Endodermal cell (in vitro differentiated cells): ENCODE data around the gene PAH. TPM values are rescaled to one million over a fixed set of nuclear protein-coding genes. Genes with fewer than 3 reads are reported as not detected.
A peak's percentile ranks its signal among the peaks of the same experiment; 100 is the strongest.

ENCODE experiments used
- DNase-seq: peaks from one replicate; pipeline ENCODE4 v3.0.0-alpha.2; 2017
- H3K27ac ChIP-seq: 2 replicates; pipeline ENCODE4 v1.5.1; 2013; ENCODE audit warnings: mild to moderate bottlenecking, low read depth, low read length, moderate library complexity
- H3K27me3 ChIP-seq: 2 replicates; pipeline ENCODE4 v1.6.1; 2013; ENCODE audit warnings: mild to moderate bottlenecking, low read length, moderate library complexity; ENCODE audit not compliant: insufficient read depth, control insufficient read depth, poor library complexity, severe bottlenecking
- H3K36me3 ChIP-seq: 2 replicates; pipeline ENCODE4 v1.7.0; 2013; ENCODE audit warnings: mild to moderate bottlenecking, low read length, moderate library complexity; ENCODE audit not compliant: control insufficient read depth, insufficient read depth
- H3K4me1 ChIP-seq: one replicate; pipeline ENCODE4 v1.7.0; 2013; ENCODE audit warnings: low read length; ENCODE audit not compliant: control insufficient read depth, insufficient read depth
- H3K4me3 ChIP-seq: 2 replicates; pipeline ENCODE4 v1.5.1; 2013; ENCODE audit warnings: mild to moderate bottlenecking, low read length, moderate library complexity
- H3K9ac ChIP-seq: 2 replicates; pipeline ENCODE4 v1.6.1; 2013; ENCODE audit warnings: mild to moderate bottlenecking, low read length, moderate library complexity; ENCODE audit not compliant: poor library complexity, severe bottlenecking; ENCODE audit errors: extremely low read depth
- H3K9me3 ChIP-seq: 2 replicates; pipeline ENCODE4 v1.6.1; 2013; ENCODE audit warnings: mild to moderate bottlenecking, low read length, moderate library complexity; ENCODE audit not compliant: control insufficient read depth
- H3K27ac Mint-ChIP-seq: 2 replicates; pipeline ENCODE4 v1.8.0; 2020; ENCODE audit warnings: mixed read lengths
- H3K27me3 Mint-ChIP-seq: 2 replicates; pipeline ENCODE4 v1.8.0; 2021; ENCODE audit warnings: mild to moderate bottlenecking, mixed read lengths; ENCODE audit not compliant: insufficient read depth
- H3K36me3 Mint-ChIP-seq: 2 replicates; pipeline ENCODE4 v1.8.0; 2020; ENCODE audit warnings: low read depth, mixed read lengths
- H3K4me1 Mint-ChIP-seq: 2 replicates; pipeline ENCODE4 v1.8.0; 2020; ENCODE audit warnings: mixed read lengths
- H3K4me3 Mint-ChIP-seq: 2 replicates; pipeline ENCODE4 v1.8.0; 2020; ENCODE audit warnings: mild to moderate bottlenecking, moderate library complexity, mixed read lengths
- H3K9me3 Mint-ChIP-seq: 2 replicates; pipeline ENCODE4 v1.8.0; 2020; ENCODE audit warnings: mild to moderate bottlenecking, mixed read lengths
- CTCF ChIP-seq: fragments of 200-600 bp; sonication (generic); conservative IDR thresholded peaks from 2 replicates; pipeline ENCODE4 v1.5.0; 2021; ENCODE audit warnings: antibody characterized with exemption, mild to moderate bottlenecking
- WGBS, 2 experiments: methylation state at CpG; one replicate each; pipeline versions ENCODE4 v1.1.5 to v1.1.7; 2013; ENCODE audit warnings: missing lambda C conversion rate in 2 of 2, mixed read lengths in 1 of 2; ENCODE audit not compliant: insufficient coverage in 1 of 2, insufficient read length in 1 of 2; 5-methylcytosine and 5-hydroxymethylcytosine counted together
- total RNA-seq, 2 donors: library from RNA; stranded (reverse); fragmentation: NEBNext Ultra II Directional in 1 of 2; extraction: Animal tissue kit (Norgen Biotek cat#: 25700) in 1 of 2; gene quantifications; 2 replicates in 1 of 2; 3 replicates in 1 of 2; pipeline ENCODE4 v1.2.1, GENCODE V29; 2021

Gene PAH
- total RNA-seq, 2 donors from 2014 or later = 1.5 to 1.9 TPM

- DNase-seq = no peak
- H3K9me3 ChIP-seq = no peaks in the 10 kb centered on the region
- H3K4me1 ChIP-seq = peaks cover under 1% of the 10 kb centered on the region
- H3K27ac ChIP-seq = no peak overlapping the region
- H3K36me3 Mint-ChIP-seq = no peaks in the 10 kb centered on the region
- TF ChIP-seq CTCF = no peak
- H3K4me3 Mint-ChIP-seq = no peak overlapping the region
- H3K9ac ChIP-seq = no peak overlapping the region
- H3K27me3 Mint-ChIP-seq = peaks cover 98% of the 10 kb centered on the region
- H3K4me1 Mint-ChIP-seq = peaks cover 8% of the 10 kb centered on the region
- no peaks in the 10 kb centered on the region for H3K9me3 Mint-ChIP-seq
- H3K4me3 ChIP-seq = no peak overlapping the region
- 57 to 67% methylated on average over 3 to 9 of the region's 9 CpGs for WGBS, 2 experiments
- H3K27me3 ChIP-seq = peaks cover 100% of the 10 kb centered on the region
- H3K36me3 ChIP-seq = no peaks in the 10 kb centered on the region
- no peak overlapping the region for H3K27ac Mint-ChIP-seq
Measured at GRCh38 chr12:102951841-102952240, 34.8 kb upstream of the PAH start.

- DNase-seq = no peak
- H3K4me1 ChIP-seq = no peaks in the 10 kb centered on the region
- H3K36me3 Mint-ChIP-seq = no peaks in the 10 kb centered on the region
- H3K27ac ChIP-seq = no peak overlapping the region
- no peaks in the 10 kb centered on the region for H3K9me3 ChIP-seq
- H3K27me3 Mint-ChIP-seq = peaks cover 97% of the 10 kb centered on the region
- H3K27ac Mint-ChIP-seq = no peak overlapping the region
- H3K27me3 ChIP-seq = peaks cover 100% of the 10 kb centered on the region
- H3K36me3 ChIP-seq = no peaks in the 10 kb centered on the region
- TF ChIP-seq CTCF = no peak
- peak overlapping the region; percentile 70 for H3K4me3 ChIP-seq
- H3K9ac ChIP-seq = no peak overlapping the region
- H3K4me1 Mint-ChIP-seq = peaks cover 8% of the 10 kb centered on the region
- no peaks in the 10 kb centered on the region for H3K9me3 Mint-ChIP-seq
- H3K4me3 Mint-ChIP-seq = peak overlapping the region; percentile 50
- 6 to 10% methylated on average over 4 to 20 of the region's 21 CpGs for WGBS, 2 experiments
Measured at GRCh38 chr12:102950950-102951619, 34.0 kb upstream of the PAH start.

- peak overlapping the region; percentile 70 for H3K4me3 ChIP-seq
Measured at GRCh38 chr12:102950107-102950949, 33.3 kb upstream of the PAH start.

More at GRCh38 chr12:102950107-102950949, 33.3 kb upstream of the PAH start:
- no peak overlapping the region for H3K27ac Mint-ChIP-seq
- peak overlapping the region; percentile 50 for H3K4me3 Mint-ChIP-seq
- H3K9ac ChIP-seq = no peak overlapping the region
- peak; percentile 89 for DNase-seq
- H3K9me3 ChIP-seq = no peaks in the 10 kb centered on the region
- peaks cover 93% of the 10 kb centered on the region for H3K27me3 Mint-ChIP-seq
- TF ChIP-seq CTCF = peak; percentile 69
- H3K36me3 ChIP-seq = no peaks in the 10 kb centered on the region
- no peaks in the 10 kb centered on the region for H3K9me3 Mint-ChIP-seq
- H3K4me1 Mint-ChIP-seq = peaks cover 8% of the 10 kb centered on the region
- 5 to 6% methylated on average over 27 to 37 of the region's 37 CpGs for WGBS, 2 experiments
- H3K27me3 ChIP-seq = peaks cover 94% of the 10 kb centered on the region
- no peaks in the 10 kb centered on the region for H3K4me1 ChIP-seq
- H3K36me3 Mint-ChIP-seq = no peaks in the 10 kb centered on the region
- H3K27ac ChIP-seq = no peak overlapping the region
